CD4-positive, alpha-beta memory T cell (primary cell): ENCODE measurements around the gene SH2D3A. TPM values are rescaled to one million over a fixed set of nuclear protein-coding genes. Genes with fewer than 3 reads are reported as not detected.

ENCODE experiments used
- CTCF ChIA-PET: fragments of 350-600 bp; sonication (Branson Sonifier 250); formaldehyde crosslinking; loops from one replicate; lab custom pipeline; 2021; ENCODE audit warnings: inconsistent platforms; ENCODE audit not compliant: partially characterized antibody; lab: Charles Lee
- POLR2A ChIA-PET: fragments of 350-600 bp; sonication (Branson Sonifier 250); formaldehyde crosslinking; loops from one replicate; lab custom pipeline; 2021; ENCODE audit not compliant: partially characterized antibody; lab: Charles Lee
- DNase-seq, 5 donors: peaks; one replicate each; pipeline versions ENCODE4 v3.0.0 to v3.0.0-alpha.2; 2020 to 2022; ENCODE audit warnings: mixed read lengths in 1 of 5
- H3K27ac ChIP-seq: one replicate; pipeline ENCODE4 v1.7.0; 2013; ENCODE audit warnings: low read depth, low read length
- H3K27me3 ChIP-seq: 2 replicates; pipeline ENCODE4 v1.7.0; 2013; ENCODE audit warnings: mild to moderate bottlenecking, low read length, moderate library complexity; ENCODE audit not compliant: insufficient read depth
- H3K36me3 ChIP-seq: 2 replicates; pipeline ENCODE4 v1.7.0; 2013; ENCODE audit warnings: mild to moderate bottlenecking, low read length, moderate library complexity; ENCODE audit not compliant: insufficient read depth
- H3K4me1 ChIP-seq: 2 replicates; pipeline ENCODE4 v1.7.0; 2013; ENCODE audit warnings: mild to moderate bottlenecking, low read length, moderate library complexity; ENCODE audit not compliant: insufficient read depth
- H3K4me3 ChIP-seq, 2 donors: one replicate each; pipeline ENCODE4 v1.7.0; 2013; ENCODE audit warnings: low read length in 2 of 2, mild to moderate bottlenecking in 1 of 2
- H3K9me3 ChIP-seq, 2 donors: one replicate each; pipeline ENCODE4 v1.7.0; 2013; ENCODE audit warnings: low read length in 2 of 2, control low read depth in 1 of 2; ENCODE audit not compliant: control insufficient read depth in 1 of 2
- H3K27ac Mint-ChIP-seq, 7 donors: one replicate each; pipeline ENCODE4 v1.8.0; 2020 to 2021; ENCODE audit warnings: mixed read lengths in 7 of 7, mild to moderate bottlenecking in 6 of 7, inconsistent platforms in 3 of 7, moderate library complexity in 3 of 7
- H3K27me3 Mint-ChIP-seq, 2 donors: one replicate each; pipeline ENCODE4 v1.8.0; 2020 to 2021; ENCODE audit warnings: mixed read lengths in 2 of 2
- H3K36me3 Mint-ChIP-seq, 2 donors: one replicate each; pipeline ENCODE4 v1.8.0; 2020 to 2021; ENCODE audit warnings: mixed read lengths in 2 of 2, inconsistent platforms in 1 of 2, mild to moderate bottlenecking in 1 of 2
- H3K4me1 Mint-ChIP-seq, 4 donors: one replicate each; pipeline ENCODE4 v1.8.0; 2020 to 2021; ENCODE audit warnings: mixed read lengths in 4 of 4, mild to moderate bottlenecking in 1 of 4
- H3K4me3 Mint-ChIP-seq, 8 donors: one replicate each; pipeline ENCODE4 v1.8.0; 2020 to 2021; ENCODE audit warnings: mixed read lengths in 8 of 8, mild to moderate bottlenecking in 7 of 8, moderate library complexity in 6 of 8, inconsistent platforms in 3 of 8
- H3K9me3 Mint-ChIP-seq, 8 donors: one replicate each; pipeline ENCODE4 v1.8.0; 2020 to 2021; ENCODE audit warnings: mixed read lengths in 8 of 8, mild to moderate bottlenecking in 5 of 8, inconsistent platforms in 3 of 8, moderate library complexity in 1 of 8
- intact Hi-C: fragments of 100-400 bp; cut with micrococcal nuclease; formaldehyde crosslinking; loops from one replicate; pipeline ENCODE4 v1.15.1; 2023
- polyA plus RNA-seq, 2 donors: library from polyadenylated mRNA; unstranded; fragments of 300-500 nt; fragmentation: Illumina TruSeq; gene quantifications; one replicate each; pipeline ENCODE4 v1.2.3, GENCODE V29; 2021
- total RNA-seq, 2 experiments: library from RNA; stranded (reverse); gene quantifications; one replicate each; pipeline ENCODE4 v1.2.3, GENCODE V29; 2021

The SH2D3A gene
- total and polyA plus RNA-seq, 4 experiments from 2014 or later = 26.9 to 64.3 (median 48.6) TPM

GRCh38 chr19:6733338-6734095, 33.7 kb downstream of the SH2D3A start:
- no peak overlapping the region for H3K4me3 ChIP-seq
- H3K9me3 ChIP-seq = no peaks in the 10 kb centered on the region
- H3K27ac Mint-ChIP-seq = no peak overlapping the region
- H3K27me3 Mint-ChIP-seq = no peaks in the 10 kb centered on the region
- ChIA-PET CTCF (interaction anchor here (1.2 to 6.8 kb wide), 3 partner anchors 103 to 212 kb away, joined by 4 to 184 read pairs (median 8); no protein-coding TSS in a partner anchor), POLR2A (no interaction called here)
- peaks cover 12 to 25% (median 20%) of the 10 kb centered on the region in 4 donors for H3K4me1 Mint-ChIP-seq
- H3K36me3 ChIP-seq = peaks cover 15% of the 10 kb centered on the region
- no peaks in the 10 kb centered on the region for H3K27me3 ChIP-seq
- peaks cover 24% of the 10 kb centered on the region for H3K4me1 ChIP-seq
- no peaks in the 10 kb centered on the region for H3K9me3 Mint-ChIP-seq
- no peak for DNase-seq
- H3K36me3 Mint-ChIP-seq = peaks cover 20 to 31% of the 10 kb centered on the region in 2 donors
- intact Hi-C loops = no loop called here
- H3K27ac ChIP-seq = no peak overlapping the region
- H3K4me3 Mint-ChIP-seq = peak overlapping the region in 1 of 8 donors; percentile 17

- Mint-ChIP-seq H3K36me3 (peaks cover 20 to 31% of the 10 kb centered on the region in 2 donors), H3K27me3 (no peaks in the 10 kb centered on the region), H3K4me1 (peaks cover 7 to 19% (median 14%) of the 10 kb centered on the region in 4 donors), H3K27ac (no peak overlapping the region), H3K9me3 (no peaks in the 10 kb centered on the region), H3K4me3 (peak overlapping the region in 1 of 8 donors; percentile 13)
- POLR2A ChIA-PET = no interaction called here
- Histone ChIP-seq H3K27me3 (no peaks in the 10 kb centered on the region), H3K27ac (no peak overlapping the region), H3K4me3 (no peak overlapping the region), H3K36me3 (peaks cover 15% of the 10 kb centered on the region), H3K4me1 (peaks cover 17% of the 10 kb centered on the region), H3K9me3 (no peaks in the 10 kb centered on the region)
- no peak for DNase-seq
- intact Hi-C loops = no loop called here
- CTCF ChIA-PET = interaction anchor here (1.2 to 6.8 kb wide), 3 partner anchors 102 to 211 kb away, joined by 4 to 184 read pairs (median 8); no protein-coding TSS in a partner anchor
These were observed 34.4 kb downstream of the SH2D3A start for GRCh38 chr19:6732803-6733337.

GRCh38 chr19:6731822-6732221, 35.4 kb downstream of the SH2D3A start:
- Histone ChIP-seq H3K4me1 (peaks cover 13% of the 10 kb centered on the region), H3K27me3 (no peaks in the 10 kb centered on the region), H3K4me3 (no peak overlapping the region), H3K36me3 (peaks cover 15% of the 10 kb centered on the region), H3K9me3 (no peaks in the 10 kb centered on the region), H3K27ac (no peak overlapping the region)
- intact Hi-C loops = no loop called here
- Mint-ChIP-seq H3K27ac (peak overlapping the region in 1 of 7 donors; percentile 17), H3K27me3 (no peaks in the 10 kb centered on the region), H3K4me1 (peaks cover 5 to 12% (median 10%) of the 10 kb centered on the region in 4 donors), H3K36me3 (peaks cover 20 to 26% of the 10 kb centered on the region in 2 donors), H3K9me3 (no peaks in the 10 kb centered on the region), H3K4me3 (no peak overlapping the region)
- CTCF ChIA-PET = no interaction called here
- POLR2A ChIA-PET = no interaction called here
- DNase-seq = no peak

- Histone ChIP-seq H3K27ac (no peak overlapping the region), H3K27me3 (no peaks in the 10 kb centered on the region), H3K36me3 (peaks cover 15% of the 10 kb centered on the region), H3K4me3 (no peak overlapping the region), H3K9me3 (no peaks in the 10 kb centered on the region), H3K4me1 (peaks cover 7% of the 10 kb centered on the region)
- peaks cover 1 to 5% (median 4%) of the 10 kb centered on the region in 4 donors for H3K4me1 Mint-ChIP-seq
- no peaks in the 10 kb centered on the region for H3K27me3 Mint-ChIP-seq
- intact Hi-C loops = no loop called here
- ChIA-PET CTCF (interaction anchor here (1.9 kb wide), 1 partner anchor 132 kb away, joined by 6 read pairs; no protein-coding TSS in a partner anchor), POLR2A (no interaction called here)
- no peak for DNase-seq
- H3K9me3 Mint-ChIP-seq = no peaks in the 10 kb centered on the region
- H3K36me3 Mint-ChIP-seq = peaks cover 19 to 20% of the 10 kb centered on the region in 2 donors
- no peak overlapping the region for H3K4me3 Mint-ChIP-seq
- no peak overlapping the region for H3K27ac Mint-ChIP-seq
These were observed 36.1 kb downstream of the SH2D3A start for GRCh38 chr19:6730941-6731670.

GRCh38 chr19:6730153-6730804, 37.0 kb downstream of the SH2D3A start:
- CTCF ChIA-PET = interaction anchor here (1.0 to 1.9 kb wide), 2 partner anchors 133 to 213 kb away, joined by 3 to 6 read pairs; no protein-coding TSS in a partner anchor
- intact Hi-C loops = no loop called here

GRCh38 chr19:6729573-6730152, 37.6 kb downstream of the SH2D3A start:
- Histone ChIP-seq H3K4me3 (no peak overlapping the region), H3K27ac (no peak overlapping the region), H3K9me3 (no peaks in the 10 kb centered on the region), H3K4me1 (peaks cover 5% of the 10 kb centered on the region), H3K36me3 (peaks cover 15% of the 10 kb centered on the region), H3K27me3 (no peaks in the 10 kb centered on the region)
- DNase-seq = no peak
- Mint-ChIP-seq H3K4me3 (no peak overlapping the region), H3K27ac (peak overlapping the region in 1 of 7 donors; percentile 83), H3K4me1 (peaks cover 2 to 10% (median 6%) of the 10 kb centered on the region in 4 donors), H3K36me3 (peaks cover 14 to 20% of the 10 kb centered on the region in 2 donors), H3K27me3 (no peaks in the 10 kb centered on the region), H3K9me3 (no peaks in the 10 kb centered on the region)
- intact Hi-C loops = no loop called here
- POLR2A ChIA-PET = interaction anchor here (1.2 kb wide), 1 partner anchor 9 kb away, joined by 3 read pairs; no protein-coding TSS in a partner anchor
- CTCF ChIA-PET = interaction anchor here (1.0 to 1.9 kb wide), 2 partner anchors 134 to 213 kb away, joined by 3 to 6 read pairs; no protein-coding TSS in a partner anchor

More at GRCh38 chr19:6730153-6730804, 37.0 kb downstream of the SH2D3A start:
- H3K4me1 Mint-ChIP-seq = peaks cover 2 to 5% (median 4%) of the 10 kb centered on the region in 4 donors
- H3K9me3 Mint-ChIP-seq = no peaks in the 10 kb centered on the region
- no peak overlapping the region for H3K4me3 Mint-ChIP-seq
- no peaks in the 10 kb centered on the region for H3K27me3 Mint-ChIP-seq
- H3K36me3 Mint-ChIP-seq = peaks cover 14 to 20% of the 10 kb centered on the region in 2 donors
- no peak overlapping the region for H3K27ac ChIP-seq
- no peak overlapping the region for H3K4me3 ChIP-seq
- peaks cover 2% of the 10 kb centered on the region for H3K4me1 ChIP-seq
- H3K36me3 ChIP-seq = peaks cover 15% of the 10 kb centered on the region
- POLR2A ChIA-PET = no interaction called here
- peak in 1 of 5 donors; percentile 47 for DNase-seq
- H3K9me3 ChIP-seq = no peaks in the 10 kb centered on the region
- no peaks in the 10 kb centered on the region for H3K27me3 ChIP-seq
- H3K27ac Mint-ChIP-seq = no peak overlapping the region
